Measurements from ENCODE around the gene SYNDIG1.

SYNDIG1 gene

DNA sequence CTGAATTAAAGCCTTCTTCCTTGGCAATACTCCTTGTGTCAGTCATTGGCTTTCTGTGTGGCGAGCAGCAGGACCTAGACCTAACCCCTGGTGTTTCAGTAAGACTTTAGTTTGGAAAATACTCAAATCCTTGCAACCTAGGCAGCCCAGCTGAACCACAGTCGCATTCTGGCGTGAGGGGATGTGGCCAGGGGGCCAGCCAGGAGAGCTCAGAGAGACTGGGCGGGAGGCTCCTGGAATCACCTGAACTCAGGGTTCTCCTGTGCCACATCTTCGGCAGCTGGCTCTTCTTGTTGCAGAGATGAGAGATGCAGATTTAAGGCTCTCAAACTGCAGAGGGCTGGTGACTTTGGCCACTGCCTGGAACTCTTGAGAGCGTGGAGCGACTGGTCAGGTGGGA, 102.7 kb downstream of the SYNDIG1 start:
- no peak for DNase-seq

DNA sequence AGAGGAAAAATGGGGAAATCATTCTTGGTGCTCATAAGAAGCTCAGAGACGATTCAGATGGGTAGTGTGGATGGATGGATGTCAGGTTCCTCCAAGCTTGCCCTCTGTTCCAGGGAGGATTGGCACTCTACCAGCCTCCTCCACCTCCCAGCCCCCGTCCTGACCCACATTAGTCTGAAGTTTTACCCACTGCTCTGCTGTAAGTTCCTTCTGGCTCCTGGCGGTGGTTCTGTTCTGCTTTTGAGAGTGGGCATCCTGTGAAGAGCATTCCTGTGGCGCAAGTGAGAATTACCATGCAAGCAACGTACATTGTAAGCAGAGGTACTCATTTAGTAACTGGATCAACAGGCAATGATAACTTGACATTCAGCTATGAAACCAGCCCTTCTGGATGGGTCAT, 103.4 kb downstream of the SYNDIG1 start:
- peak; percentile 1 for DNase-seq

DNA sequence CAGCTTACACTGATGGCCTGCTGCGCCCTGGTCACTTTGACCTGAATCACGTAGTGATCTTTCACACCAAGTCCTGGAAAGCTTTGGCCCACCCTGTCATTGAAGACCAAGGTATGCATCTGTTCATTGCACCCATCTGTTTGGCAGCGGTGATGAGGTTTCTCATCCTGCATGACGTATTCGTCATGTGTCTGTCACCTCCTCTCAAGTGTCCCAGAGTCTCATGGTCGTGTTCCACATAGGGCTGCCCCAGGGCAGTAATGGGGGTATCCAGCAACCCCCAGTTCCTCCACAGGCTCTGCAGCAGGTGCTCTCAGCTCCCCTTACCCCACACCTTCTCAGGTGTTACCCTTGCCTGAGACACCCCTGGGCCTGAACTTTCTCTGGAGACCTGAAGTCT, 104.1 kb downstream of the SYNDIG1 start:
- no peak for DNase-seq

DNA sequence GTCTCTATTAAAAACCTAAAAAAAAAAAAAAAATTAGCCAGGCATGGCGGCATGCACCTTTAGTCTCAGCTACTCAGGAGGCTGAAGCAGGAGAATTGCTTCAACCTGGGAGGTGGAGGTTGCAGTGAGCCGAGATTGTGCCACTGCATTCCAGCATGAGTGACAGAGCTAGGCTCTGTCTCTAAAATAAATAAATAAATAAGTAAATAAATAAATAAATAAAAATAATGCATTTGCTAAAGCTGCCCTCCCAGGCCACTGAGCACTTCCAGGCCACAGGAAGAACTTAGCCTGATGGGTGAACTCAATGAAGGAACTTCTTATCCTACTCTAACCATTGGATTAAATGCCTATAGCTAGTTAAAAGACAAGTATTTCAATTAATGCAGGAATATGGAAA, 104.9 kb downstream of the SYNDIG1 start:
- no peak for DNase-seq

DNA sequence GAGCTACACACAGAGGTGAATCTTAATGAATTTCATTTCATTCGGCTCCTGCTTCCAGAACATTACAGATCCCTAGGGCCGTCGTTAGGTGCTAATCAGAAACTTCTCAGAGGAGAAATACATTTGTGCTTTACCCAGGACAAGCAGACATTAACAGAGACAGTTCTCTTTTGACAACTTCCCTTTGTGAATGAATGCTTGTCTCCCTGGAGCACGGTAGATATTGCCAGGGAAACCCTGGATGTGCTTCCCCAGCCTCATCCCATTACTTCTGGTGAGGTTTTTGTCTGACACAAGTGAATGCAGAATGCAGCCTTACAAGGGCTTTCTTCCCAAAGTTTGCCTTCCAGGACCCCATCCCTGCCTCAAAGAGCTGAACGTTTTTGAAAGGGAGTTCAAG, 105.4 kb downstream of the SYNDIG1 start:
- no peak for DNase-seq

DNA sequence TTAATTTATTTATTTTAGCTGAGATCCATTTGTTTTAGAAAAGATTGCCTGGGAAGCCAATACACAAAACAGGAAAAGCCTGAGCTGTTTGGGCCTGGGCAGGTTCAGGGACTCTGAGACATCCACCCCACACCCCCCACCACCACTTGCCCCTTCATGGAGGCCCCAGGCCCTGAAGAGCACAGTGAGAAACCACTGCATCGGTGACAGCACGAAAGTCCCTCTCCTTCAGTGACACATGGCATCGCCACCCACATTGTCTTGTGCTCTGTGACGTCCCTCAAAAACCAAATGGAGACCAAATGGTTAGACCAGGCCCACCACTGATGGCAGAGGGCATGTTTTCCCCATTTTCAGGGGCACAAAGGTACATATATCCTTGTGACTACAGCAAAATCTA, 106.4 kb downstream of the SYNDIG1 start:
- no peak for DNase-seq

DNA sequence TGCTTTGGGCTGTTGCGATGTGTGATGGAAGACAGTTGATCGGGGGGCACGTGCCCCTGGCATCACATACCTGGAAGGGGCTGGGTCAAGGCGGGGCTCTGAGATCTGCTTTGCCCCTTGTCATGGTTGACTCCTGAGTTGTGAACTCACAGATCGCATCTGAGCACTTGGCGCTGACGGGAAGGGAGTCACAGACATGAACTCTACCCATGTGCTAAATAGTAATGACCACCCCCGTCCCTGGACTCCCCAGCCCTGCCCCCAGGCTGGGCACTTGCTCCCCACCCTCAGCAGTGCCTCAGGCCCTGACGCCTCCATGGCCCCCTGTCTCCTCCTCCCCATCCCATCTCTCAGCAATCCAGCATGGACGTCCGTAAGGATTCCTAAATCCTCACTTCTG, 107.0 kb downstream of the SYNDIG1 start:
- no peak for DNase-seq

DNA sequence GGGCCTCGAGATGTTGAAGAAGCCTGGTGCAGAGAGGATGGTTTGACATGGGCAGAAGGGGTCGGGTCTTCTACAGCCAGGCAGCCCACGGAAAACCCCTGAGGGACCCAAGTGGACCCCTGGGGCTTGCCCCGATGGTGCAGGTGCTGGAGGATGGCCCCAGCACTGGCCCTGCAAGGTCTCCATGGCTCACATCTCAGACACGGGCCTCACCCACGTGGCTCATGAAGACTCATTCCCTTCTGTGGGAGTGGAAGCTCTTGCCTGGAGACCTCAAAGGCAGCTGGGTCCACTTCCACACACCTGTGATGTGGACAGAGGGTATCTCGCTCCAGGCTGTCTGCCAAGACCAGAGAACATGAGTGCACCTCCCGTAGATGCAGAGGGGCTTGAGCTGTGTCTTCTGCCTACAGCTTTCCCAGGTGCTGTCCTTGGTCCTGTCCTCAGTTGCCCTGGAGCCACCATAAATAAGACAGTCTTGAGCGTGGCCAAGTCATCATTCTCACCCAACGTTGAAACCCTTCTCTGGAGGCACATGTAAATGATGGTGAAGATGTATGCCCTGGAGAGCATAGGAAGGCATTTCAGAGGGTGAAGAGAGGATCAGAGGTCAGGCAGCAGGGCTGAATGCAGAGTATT, 108.0 kb downstream of the SYNDIG1 start:
- DNase-seq: peak; percentile 7

DNA sequence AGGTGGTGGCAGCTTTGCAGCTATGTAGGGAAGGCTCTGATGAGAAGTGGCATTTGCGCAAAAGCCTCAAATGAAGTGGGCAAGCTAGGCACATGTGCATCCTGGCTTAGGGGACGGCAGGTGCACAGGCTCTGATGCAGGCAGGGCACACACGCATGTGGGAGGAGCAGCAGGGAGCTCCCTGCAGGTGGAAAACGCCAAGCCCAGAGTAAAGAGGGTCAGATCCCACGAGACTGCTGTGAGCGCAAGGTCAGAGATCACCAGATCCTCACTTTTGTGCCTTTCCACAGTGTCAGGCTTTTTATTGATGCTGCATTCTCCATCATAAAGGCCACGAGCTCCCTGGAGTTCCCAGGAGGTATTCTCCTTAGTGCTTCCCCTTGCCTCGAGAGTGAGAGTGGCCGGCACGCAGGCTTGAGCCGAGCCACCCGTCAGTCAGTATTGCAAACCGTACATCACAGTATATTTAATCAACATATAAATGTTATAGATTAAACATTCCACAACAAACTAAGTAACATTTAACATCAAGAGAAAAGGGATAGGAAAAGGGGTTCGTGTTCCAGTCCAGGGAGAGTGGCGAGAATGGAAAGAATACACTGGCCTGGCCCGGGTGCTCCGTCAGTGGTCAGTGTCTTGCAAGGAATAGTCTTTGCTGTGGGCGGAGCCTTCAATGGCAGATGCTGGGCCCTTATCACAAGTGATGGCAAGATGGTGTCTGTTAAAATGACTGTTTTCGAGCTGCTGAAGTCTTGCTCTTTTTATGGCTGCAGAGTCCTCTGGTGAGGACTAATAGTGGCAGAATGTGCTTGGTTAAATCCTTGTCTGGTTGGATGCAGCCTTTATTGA, 109.4 kb downstream of the SYNDIG1 start:
- DNase-seq: no peak

DNA sequence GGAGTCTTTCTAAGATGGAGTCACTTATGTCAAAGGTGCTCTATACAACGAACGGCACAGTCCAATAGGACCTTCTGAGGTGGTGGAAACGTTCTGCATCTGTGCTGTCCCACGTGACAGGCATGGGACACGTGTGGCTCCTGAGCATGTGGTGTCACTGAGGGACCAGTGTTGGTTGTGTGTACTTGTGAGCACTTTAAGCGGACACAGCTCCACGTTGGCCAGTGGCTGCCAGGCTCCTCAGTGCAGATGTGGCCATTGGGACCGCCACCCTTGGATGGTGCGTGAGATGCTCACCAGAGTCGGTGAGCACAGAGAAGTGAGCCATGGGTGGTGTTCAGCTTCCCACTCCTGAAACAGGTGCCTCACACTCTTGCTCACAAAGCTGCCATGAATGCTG, 110.0 kb downstream of the SYNDIG1 start:
- DNase-seq: no peak

DNA sequence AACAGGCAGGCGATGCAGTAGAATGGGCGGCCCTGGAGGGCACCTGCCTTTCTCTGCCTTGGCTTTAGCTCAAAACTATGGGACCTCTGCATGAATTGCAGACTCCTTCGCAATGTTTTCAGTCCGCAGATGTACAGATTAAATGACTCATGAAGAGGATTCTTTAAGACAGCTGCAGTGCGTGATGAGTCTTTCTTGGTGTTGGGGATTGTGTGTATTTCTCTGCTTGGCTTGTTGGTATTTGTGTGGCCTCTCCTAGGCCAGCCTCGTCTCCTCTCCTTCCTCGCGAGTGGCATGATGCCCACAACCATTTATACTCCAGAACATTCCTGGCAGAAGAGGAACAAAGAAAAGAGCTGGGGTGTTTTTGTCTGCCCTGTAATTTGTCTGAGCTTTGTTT, 110.6 kb downstream of the SYNDIG1 start:
- DNase-seq: no peak

DNA sequence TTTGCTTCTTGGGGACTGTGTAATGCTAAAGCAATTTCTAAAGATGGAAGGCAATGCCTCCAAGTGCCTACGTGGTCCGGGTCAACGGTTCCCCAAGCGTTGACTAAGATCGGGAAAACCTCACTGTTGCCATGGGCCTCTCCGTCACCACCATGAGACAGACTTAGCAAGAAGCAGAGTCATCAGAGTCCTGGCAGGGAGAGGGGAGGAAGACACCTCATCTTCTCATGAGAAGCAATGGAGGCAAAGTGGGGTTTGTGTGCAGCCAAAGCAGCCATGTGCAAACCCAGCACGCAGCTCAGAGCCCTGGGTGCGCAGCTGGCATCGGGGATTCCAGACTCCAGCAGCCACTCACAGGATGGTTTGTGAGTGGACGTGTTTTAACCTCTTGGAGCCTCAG, 111.4 kb downstream of the SYNDIG1 start:
- DNase-seq: no peak

DNA sequence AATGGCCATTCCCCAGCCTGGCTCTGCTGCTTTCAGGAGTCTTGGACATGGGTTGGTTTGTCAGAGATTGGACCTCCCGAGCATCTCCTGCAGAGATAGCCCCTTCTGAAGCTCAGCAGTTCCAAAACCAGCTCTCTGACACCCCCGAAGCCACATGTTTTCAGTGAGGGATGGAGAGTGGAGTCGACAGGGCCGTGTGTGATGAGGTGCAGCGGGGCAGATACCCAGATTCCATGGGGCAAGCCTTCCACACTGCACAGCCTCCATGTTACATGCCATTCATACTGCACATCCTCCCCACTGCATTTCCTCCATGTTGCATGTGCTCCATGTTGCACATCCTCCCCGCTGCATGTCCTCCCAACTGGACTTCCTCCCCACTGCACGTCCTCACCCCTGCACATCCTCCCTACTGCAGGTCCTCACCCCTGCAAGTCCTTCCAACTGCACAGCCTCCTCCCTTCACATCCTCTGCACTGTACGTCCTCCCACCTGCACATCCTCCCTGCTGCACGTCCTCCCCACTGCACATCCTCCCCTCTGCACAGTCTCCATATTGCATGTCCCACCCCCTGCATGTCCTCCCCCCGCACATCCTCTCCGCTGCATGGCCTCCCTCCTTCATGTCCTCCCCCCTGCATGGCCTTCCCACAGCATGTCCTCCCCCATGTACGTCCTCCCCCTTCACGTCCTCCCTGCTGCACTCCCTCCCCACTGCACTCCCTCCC, 112.2 kb downstream of the SYNDIG1 start:
- DNase-seq: no peak

DNA sequence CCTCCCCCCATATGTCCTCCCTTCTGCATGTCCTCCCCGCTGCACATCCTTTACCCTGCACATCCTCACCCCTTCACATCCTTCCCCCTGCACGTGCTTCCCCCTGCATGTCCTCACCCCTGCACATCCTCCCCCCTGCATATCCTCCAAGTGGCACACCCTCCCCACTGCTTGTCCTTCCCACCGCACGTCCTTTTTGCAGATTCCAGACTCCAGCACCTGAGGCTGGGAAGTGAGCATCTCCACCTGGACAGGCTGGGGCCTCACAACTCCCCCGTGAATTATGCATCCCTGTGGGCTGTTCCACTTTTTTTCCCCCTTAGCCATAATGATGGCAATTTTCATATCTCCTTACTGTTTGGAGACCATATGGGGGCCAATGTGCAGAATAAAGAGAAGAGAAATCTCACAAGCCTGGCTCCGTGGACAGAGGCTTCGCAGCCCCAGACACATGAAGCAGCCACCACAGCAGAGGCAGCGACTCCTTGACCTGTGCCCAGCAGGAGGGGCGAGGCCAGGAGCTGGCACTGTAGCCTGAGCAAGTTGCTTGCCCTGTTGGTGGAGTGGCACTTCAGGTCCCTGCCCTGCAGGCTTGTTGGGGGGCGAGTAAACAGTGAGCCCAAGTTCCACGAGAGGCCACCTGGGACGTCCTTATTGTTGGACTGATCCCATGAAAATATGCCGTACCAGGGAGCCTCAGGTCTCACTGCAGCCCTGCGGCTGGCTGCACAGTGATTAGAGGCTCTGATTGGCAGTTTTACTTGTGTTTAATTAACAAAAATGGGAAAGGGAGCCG, 113.1 kb downstream of the SYNDIG1 start:
- DNase-seq: no peak

DNA sequence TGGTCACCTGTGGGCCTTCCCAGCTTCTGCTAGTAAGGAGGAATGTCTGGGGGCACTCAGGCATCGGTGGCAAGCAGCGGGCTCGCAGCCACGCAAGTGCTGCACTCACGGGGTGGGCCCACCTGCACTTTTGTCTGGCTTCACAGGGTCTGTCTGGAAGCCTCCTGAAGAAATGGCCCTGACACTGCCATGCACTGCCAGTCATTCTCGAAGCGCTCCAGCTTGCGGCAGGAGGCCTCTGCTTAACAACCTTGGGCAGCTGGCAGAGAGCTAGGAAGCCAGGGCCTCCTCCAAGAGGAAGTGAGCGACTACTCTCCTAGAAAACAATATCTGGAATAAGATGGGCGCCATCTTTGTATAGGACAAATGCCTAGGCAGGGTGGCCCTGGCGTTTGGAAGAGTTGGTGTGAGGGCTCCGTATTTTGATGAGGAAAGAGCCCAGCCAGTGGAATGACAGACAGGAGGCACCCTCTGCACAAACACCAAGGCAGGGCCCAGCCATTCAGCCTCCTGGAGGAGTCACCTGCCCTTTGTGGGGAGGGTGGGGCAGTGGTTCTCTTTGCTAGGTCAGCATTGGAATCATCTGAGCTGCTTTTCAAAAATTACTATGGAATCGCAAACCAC, 113.9 kb downstream of the SYNDIG1 start:
- DNase-seq: no peak

DNA sequence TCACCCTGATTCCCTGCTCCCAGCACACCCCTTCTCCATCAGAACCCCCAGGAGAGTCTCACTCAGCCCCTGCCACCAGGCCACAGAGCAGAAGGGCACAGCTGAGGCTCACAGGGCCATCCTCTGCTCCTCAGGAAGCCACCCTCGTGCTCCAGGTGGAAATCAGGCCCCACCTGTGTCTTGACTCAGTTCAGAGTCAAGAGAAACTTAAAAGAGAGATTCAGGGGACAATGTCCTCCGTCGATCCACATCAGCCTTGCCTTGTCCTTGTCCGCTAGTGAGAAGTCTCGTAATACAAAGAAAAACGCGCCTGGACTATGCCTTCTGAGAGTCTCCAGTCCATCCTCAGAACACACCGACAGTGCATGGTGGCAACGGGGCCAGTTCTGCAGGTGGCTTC, 114.6 kb downstream of the SYNDIG1 start:
- DNase-seq: no peak

DNA sequence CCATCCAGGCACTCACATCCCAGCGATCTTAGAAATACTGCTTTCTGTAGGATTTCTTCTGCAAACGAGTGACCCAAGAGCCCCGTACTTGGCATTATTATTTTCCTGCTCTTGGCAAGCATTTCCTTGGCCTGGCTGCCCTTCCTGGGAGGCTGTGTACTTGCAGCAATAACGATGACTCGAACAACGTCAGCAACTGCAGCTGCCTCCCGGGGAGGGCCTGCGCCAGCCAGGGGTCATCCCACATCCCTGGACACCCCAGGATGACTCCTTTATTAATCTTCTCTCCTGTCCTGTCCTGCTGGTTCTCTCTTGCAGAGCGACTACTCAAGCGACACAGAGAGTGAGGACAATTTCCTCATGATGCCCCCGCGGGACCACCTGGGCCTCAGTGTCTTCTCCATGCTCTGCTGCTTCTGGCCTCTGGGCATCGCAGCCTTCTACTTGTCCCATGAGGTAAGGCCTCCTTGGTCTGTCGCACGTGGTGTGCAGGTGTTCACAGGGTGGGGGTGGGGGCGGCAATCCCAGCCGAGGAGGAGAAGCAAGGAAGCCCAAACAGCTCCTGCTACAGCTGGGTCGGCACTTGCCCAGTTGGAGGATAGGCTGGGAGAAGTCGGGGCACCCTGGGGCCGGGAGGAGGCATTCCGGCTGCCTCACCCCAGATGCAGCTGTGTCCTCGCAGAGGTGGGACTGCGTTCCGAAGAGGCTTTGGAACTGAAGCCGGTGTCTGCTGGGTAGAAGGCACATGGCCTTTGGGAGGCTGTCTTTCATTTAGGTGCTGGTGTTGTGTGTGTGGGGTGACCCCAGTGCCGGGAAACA, 115.3 kb downstream of the SYNDIG1 start:
- no peak for DNase-seq

DNA sequence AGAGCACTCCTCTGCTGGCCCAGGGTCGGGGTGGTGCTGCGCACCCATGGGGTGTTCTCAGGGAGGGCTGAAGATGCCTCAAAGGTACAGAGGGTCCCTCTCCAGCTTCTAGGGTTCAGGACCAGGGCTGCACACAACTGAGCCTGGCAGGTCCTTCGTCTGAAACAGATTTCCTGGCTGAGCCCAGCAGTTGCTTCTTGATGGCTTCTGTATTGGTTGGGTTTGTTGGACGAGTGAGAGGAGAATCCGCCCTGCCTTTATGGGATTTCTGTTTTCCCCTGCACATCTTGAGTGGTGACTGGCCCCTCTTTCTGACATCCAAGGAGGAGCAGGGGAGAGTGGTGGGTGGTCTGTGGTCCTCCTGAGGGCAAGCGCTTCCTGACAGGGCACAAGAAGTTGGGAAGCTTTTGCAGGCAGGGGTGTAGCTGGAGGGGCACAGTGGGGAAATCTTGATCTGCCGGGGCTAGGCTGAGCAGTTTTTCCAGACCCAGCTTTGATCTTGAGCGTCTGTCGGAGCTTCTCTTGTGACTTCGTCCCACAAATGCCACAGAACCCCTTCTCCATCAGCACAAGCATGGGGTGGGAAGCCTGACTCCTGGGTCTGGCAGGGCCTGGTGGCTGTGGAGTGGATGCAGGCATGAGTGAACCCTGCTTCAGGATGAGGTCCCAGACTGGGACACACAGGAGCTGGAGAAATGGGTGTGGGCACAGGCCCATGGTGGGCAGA, 116.5 kb downstream of the SYNDIG1 start:
- no peak for DNase-seq

DNA sequence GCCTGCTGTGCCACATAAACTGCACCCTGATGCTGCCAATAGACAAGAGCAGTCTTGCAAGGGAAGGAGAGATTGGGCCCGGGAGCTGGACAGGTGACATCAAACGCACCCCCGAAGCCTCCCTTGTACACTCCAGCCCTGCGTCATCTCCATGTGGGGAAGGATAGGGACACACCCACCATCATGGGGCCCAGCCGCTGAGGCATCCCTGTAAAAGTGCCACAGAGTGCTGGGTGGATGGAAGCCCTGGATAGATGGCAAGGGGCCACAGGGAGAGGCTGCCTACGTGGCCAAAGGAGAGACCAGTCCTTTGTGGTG, 117.1 kb downstream of the SYNDIG1 start:
- DNase-seq: no peak

DNA sequence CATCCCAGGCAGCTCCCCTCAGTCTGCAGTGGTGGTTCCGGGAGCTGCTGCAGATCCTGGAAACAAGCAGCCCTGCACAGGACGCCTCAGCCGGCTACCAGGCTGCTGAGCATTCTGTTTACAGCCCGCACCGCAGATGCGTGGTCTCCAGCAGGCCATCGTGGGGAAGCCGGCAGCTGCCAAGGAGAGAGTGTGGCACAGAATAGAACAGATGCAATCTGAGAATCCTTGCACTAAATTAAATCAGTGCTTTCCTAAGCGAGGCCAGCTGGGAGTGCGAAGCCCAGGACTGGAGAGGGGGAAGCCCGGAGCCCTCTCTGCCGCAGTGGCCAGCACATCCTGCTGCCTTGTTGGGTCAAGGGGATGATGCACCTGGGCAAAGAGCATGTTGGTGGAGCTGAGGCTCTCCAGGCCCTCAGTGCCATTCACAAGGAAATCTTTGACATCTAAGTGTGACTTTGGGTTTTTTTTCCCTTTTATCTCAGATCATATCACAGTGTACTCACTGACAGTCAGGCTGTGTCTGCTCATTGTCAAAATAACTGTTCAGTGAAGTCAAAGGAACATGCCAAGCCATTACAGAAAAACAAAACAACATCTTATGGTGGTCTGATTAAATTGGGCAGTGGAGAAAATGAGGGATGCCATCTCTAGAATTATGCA, 118.1 kb downstream of the SYNDIG1 start:
- DNase-seq: no peak
